SK-MEL-5 (cell line): ENCODE measurements around the gene ZNF629. TPM values are rescaled to one million over a fixed set of nuclear protein-coding genes. Genes with fewer than 3 reads are reported as not detected.
"Not testable (repeated sequence)": the region's sequence is repeated elsewhere in the genome, so short reads cannot be mapped to it uniquely, and the experiment has no call there.

Experiments
- DNase-seq: peaks from one replicate; pipeline ENCODE4 v3.0.0-alpha.2; 2016; ENCODE audit warnings: low read depth, low spot score
- in situ Hi-C: cut with HindIII; loops from 2 replicates; pipeline ENCODE4 v1.10.0; 2016; ENCODE audit warnings: low sequenced_read_pairs, high pct_unique_total_duplicates, low pct_unique_long_range_greater_than_20kb
- polyA plus RNA-seq, 2 experiments: library from polyadenylated mRNA; depleted of rRNA; stranded (reverse); fragments of >200 nt; gene quantifications; 2 replicates each; pipeline ENCODE4 v1.2.3, GENCODE V29; 2015
- total RNA-seq: library from RNA; depleted of rRNA; stranded (reverse); fragments of >200 nt; shearing (Covaris generic); gene quantifications from 2 replicates; pipeline ENCODE4 v1.2.3, GENCODE V29; 2014; rRNA removed

ZNF629 gene
- total RNA-seq: 6.6 and 6.8 TPM in 2 replicates
- polyA plus RNA-seq (2015; cell fraction: cytosol; rRNA removed): 4.0 and 5.8 TPM in 2 replicates
- polyA plus RNA-seq (2015; cell fraction: nucleus; rRNA removed): 3.0 and 4.6 TPM in 2 replicates

DNA sequence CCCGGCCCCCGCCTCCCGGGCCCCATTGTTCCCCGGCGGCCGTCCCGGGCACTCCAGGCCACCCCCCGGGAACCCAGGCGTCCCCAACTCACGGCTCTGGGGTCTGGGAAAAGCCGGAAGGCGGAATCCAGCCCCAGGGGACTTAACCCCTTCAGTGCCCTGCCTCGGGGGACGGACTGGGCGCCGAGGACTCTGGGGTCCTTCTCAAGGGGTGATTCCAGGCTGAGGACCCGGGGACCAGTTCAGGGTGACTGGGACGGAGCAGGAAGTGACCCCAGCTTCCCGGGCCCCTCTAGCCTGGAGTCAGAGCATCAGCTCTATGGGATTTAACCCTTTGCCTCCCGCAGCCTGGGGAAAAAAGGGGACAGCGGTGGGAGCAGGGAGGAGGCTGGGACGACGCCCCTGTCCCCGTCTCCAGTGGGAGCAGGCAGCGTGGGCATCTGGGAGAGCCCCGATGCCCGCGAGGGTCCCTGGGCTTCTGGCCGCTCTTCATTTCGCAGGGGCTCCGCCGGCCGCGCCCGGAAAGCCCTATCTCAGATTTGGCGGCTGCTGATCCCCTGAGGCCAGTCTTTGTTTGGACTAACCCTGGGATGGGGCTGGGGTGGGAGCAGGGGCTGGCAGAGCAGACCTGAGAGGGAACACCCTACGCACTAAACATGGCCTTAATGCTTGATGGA, at the start of gene ZNF629:
Gene ZNF629, minus strand, starts transcription at position 270 of the 677 bp plus-strand sequence. CDS start 2,723 bp downstream, outside the sequence.
- in situ Hi-C loops: no loop called here
- peak; percentile 50 for DNase-seq

DNA sequence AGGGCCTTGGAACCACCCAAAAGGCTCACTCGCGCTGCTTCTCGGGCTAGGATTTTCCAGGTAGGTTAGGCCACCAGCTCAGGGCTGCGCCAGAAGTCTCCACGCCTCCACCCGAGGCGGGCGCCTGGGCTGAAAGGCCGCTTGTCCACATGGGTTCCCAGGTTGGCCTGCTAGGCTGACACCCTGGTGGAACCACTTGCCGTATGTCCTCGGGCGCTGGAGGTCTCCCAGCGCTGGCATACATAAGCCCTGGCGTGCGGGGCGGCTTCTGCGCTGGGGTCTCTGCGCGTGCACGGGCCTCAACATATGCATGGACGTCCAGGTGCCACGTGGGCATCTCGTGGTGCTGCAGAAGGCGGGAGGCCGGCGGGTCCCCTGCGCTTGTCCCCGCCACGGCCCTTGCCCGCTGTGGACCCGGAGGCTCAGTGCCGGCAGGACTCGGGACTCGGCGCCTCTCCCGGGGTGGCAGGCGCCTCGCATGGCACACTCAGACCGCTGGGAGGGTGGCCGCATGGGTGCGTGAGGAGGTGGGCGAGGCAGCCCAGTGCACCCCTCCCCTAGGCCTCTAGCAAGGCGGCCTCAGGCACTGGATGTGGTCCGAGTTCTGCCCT, 47.2 kb upstream of the ZNF629 start:
- in situ Hi-C loops: no loop called here
- no peak for DNase-seq

DNA sequence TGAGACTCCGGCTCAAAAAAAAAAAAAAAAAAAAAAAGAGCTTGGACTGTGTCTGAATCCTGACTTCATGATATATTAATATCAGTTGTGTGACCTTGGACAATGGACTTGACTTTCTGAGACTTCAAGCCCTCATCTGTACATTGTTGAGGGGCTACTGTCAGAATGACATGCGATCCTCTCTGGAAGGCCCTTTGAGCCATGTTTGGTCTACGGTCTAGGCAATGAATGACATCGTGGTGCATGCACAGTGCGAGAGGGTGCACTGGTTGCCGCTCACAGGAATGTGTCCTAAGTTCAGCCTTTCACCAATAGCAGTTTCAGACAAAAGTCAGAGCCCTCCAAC, 43.0 kb upstream of the ZNF629 start:
- no peak for DNase-seq
- in situ Hi-C loops: no loop called here

DNA sequence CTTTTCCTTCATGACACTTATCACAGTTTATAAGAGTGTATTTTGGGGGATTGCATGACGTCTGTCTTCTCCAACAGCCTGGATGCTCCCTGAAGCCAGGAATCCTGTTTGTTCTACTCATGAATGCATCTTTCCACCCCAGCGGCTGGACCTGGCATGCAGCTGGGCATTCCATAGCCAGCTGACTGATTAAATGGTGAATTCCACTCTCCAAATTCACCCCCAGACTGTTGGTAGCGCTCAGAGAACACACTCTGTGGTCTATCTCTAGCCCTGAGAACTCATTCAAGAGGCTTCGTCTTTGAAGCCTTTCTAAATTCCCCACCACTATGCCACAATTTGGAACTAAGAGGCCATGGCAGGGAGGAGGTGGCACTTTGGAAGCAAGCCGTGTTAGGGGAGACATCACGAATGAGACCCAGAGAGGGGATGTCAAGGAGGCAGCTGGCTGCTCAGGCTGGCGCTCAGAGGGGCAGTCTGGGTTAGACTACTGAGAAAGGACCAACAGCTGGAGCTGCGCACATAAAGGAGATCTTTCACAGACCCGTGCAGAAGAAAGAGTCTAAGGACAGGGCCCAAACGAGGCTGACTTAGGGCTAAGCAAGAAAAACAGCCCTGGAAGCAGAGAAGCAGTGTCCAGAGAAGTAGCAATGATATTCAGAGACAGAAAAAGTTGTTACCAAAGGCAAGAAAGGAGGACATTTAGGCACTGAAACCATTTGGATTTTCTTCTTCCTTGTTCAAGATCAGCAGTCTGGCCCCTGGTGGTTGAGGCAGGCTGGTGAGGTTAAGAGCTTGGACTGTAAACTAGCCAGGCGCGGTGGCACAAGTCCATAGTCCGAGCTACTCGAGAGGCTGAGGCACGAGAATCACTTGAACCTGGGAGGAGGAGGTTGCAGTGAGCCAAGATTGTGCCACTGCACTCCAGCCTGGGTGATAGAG, 42.4 kb upstream of the ZNF629 start:
- DNase-seq: no peak
- in situ Hi-C loops: no loop called here

DNA sequence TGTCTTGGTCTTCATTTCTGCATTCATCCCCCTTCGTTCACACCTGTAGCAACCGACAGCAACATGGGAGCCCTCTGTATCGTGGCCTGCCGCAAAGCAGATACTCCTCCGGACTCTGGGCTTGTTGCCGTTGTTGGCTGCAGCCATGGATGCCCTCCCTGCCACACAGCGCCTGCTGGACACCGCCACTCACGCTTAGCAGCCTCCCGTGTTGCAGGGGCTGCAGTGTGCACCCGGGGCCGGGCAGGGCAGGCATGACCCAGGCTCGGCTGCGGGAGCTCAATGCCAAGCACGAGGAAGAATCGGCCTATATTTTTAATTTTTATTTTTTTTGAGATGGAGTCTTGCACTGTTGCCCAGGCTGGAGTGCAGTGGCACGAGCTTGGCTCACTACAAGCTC, 34.9 kb upstream of the ZNF629 start:
- DNase-seq: no peak
- in situ Hi-C loops: no loop called here

DNA sequence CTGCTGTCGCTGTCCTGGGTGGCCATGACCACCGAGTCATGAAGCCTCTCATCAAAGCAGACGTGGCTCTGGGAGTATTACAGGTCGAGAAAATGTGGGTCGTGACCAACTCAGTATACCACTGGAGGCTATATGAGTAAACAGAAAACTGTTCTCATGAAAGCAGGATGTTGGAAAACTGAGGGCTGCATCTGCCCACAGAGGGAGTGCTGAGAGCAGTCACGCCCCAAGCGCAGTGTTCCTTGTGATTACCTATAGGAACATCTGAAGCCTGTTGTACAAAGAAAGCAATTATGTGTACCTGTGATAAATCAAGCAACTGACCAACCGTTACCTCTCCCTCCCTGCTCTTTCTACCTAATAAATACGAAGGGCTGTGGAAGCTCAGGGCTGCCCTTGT, 34.4 kb upstream of the ZNF629 start:
- DNase-seq, in situ Hi-C loops: not testable (repeated sequence)

DNA sequence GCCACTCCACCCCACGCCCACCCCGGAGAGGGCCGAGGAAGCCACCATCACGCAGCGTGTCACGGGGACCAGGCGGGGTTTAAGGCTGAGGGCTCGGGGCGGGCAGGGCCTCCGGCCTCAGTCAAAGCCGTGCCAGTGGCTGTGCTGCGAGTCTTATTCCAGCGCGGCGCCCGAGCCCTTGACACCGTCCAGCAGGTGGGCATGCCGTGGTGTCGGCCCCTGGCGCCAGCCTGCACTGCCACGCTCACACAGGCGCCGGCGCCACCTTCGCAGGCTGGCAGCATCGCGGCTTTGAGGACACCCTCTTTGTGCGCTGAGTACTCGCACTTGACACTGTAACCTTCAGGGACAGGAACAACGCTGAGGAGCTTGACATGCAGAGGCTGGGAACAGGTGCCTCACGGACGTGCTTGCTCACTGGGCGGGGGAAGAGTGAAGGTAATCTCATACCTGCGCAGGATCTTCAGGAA, 34.0 kb upstream of the ZNF629 start:
- DNase-seq: no peak

DNA sequence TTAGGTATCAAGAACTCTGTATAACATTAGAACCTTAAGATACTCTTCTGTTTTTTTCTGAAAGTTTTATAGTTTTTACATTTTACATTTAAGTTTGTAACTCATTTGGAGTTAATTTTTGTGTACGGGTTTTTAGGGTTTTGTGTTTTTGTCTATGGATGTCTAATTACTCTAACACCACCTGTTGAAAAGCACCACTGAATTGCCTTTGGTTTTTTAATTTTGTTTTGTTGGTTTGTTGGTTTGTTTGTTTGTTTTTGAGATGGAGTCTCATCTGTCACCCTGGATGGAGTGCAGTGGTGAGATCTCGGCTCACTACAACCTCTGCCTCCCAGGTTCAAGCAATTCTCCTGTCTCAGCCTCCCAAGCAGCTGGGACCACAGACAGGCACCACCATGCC, 29.8 kb upstream of the ZNF629 start:
- in situ Hi-C loops: no loop called here
- no peak for DNase-seq

More for the DNA sequence above, 34.0 kb upstream of the ZNF629 start:
- in situ Hi-C loops: no loop called here

DNA sequence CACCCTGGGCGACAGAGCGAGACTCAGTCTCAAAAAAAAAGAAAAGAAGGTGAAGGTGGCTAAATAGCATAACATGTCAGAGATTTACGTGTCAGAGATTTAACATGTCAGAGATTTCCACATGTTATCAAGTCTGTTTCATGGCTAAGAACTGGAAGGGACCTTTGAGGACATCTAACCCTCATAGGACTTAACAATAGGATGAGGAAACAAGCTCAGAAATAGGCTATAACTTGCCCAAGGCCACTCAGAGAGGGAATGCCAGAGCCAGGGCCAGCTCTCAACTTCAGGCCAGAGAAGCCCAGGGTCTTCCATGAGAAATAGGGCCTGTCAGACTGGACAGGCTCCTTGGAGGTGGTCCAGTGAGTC, 26.8 kb upstream of the ZNF629 start:
- in situ Hi-C loops: no loop called here
- no peak for DNase-seq

DNA sequence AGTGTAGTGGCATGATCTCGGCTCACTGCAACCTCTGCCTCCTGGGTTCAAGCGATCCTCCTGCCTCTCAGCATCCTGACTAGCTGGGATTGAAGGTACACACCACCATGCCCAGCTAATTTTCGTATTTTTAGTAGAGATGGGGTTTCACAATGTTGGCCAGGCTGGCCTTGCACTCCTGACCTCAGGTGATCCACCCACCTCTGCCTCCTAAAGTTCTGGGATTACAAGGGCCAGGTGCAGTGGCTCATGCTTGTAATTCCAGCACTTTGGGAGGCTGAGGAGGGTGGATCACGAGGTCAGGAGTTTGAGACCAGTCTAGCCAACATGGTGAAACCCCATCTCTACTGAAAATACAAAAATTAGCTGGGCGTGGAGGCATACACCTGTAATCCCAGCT, 22.7 kb upstream of the ZNF629 start:
- in situ Hi-C loops, DNase-seq: not testable (repeated sequence)

DNA sequence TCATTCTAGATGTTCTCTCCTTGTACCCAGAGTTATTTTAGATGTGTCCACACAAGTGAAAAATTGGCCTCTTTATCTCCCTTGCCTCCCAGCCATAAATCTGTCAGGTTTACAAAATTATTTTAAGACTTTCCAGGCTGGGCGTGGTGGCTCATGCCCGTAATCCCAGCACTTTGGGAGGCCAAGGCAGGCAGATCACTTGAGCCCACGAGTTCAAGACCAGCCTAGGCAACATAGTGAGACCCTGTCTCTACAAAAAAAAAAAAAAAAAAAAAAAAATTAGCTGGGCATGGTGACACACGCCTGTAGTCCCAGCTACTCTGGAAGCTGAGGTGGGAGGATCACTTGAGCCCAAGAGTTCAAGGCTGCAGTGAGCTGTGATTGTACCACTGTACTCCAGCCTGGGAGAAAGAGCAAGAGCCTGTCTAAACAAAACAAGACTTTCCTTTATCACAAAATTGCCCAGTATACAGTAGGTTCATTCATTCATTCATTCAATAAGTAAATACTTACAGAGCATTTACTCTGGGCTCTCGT, 22.0 kb upstream of the ZNF629 start:
- DNase-seq, in situ Hi-C loops: not testable (repeated sequence)

DNA sequence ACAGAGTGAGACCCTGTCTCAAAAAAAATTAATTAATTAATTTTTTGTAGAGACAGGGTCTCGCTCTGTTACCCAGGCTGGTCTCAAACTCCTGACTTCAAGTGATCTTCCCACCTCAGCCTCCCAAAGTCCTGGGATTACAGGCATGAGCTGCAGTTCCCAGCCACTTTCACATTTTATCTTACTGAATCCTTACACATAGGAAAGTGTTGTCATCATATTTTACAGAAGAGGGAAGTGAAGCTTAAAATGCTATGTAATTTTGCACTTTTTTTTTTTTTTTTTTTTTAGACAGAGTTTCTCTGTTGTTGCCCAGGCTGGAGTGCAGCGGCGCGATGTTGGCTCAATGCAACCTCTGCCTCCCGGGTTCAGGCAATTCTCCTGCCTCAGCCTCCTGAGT, 21.1 kb upstream of the ZNF629 start:
- in situ Hi-C loops: no loop called here
- no peak for DNase-seq

DNA sequence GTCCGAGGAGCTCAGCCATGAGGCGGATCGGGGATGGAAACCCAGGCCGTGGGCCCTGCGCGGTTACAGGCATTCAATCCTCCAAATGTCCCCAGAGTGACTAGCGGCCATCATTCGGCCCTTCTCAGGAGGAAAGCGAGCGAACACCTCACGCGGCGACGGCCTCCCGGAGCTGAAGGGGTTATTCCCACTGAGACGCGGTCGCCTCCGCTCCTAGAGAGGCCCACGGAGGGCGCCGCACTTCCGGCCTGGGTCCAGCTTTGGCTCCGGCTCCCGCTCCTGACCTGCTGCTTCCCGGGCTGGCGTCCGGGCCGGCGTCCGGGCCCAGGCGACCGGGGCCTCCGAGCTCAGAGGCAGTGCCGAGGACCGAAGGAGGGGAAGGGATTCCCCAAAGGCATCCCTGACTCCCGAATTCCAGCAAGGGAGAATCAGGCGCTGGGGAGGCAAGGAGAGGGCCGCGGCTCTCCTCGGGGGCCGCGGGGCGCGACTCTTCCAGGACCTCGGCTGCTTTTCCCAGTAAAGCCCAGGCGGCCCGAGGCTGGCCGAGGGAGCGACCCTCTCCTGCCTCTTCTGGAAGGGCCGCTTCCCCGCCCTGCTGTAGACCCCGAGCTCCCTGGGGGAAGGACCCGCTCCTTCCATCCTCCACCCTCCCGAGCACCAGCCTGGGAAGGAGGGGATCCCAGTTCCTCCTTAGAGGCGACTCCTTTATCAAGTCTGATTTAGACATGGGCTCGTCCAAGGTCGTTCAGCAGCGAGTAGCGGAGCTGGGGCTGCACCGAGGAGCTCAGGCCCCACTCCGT, 18.6 kb upstream of the ZNF629 start:
- in situ Hi-C loops: no loop called here

DNA sequence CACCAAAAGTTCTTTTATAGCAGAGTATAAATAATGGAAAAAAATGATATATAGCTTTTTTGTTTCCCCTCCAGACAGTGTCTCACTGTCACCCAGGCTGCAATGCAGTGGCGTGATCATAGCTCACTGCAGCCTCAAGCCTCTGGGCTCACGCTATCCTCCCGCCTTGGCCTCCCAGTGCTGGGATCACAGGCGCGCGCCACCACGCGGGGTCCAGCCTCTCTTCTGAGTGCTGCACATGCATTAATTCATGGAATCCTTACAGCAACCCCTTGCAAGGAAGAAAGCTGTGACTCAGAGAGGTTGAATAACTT, 18.0 kb upstream of the ZNF629 start:
- in situ Hi-C loops: no loop called here
- DNase-seq: no peak

More for the DNA sequence above, 18.6 kb upstream of the ZNF629 start:
- peak; percentile 51 for DNase-seq

DNA sequence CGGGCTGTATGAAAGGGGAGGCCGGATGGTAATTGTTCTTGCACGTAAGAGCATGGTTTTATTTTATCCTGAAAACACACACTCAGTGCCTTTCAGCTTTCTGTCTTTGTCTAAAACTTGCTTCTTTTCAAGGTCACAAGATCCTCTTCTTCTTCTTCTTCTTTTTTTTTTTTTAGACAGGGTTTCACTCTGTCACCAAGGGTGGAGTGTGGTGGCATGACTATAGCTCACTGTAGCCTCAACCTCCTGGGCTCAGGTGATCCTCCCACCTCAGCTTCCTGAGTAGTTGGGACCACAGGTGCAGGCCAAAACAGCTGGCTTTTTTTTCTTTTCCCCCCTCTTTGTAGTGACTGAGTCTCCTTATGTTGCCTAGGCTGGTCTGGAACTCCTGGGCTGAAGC, 15.9 kb upstream of the ZNF629 start:
- DNase-seq: no peak
- in situ Hi-C loops: no loop called here

DNA sequence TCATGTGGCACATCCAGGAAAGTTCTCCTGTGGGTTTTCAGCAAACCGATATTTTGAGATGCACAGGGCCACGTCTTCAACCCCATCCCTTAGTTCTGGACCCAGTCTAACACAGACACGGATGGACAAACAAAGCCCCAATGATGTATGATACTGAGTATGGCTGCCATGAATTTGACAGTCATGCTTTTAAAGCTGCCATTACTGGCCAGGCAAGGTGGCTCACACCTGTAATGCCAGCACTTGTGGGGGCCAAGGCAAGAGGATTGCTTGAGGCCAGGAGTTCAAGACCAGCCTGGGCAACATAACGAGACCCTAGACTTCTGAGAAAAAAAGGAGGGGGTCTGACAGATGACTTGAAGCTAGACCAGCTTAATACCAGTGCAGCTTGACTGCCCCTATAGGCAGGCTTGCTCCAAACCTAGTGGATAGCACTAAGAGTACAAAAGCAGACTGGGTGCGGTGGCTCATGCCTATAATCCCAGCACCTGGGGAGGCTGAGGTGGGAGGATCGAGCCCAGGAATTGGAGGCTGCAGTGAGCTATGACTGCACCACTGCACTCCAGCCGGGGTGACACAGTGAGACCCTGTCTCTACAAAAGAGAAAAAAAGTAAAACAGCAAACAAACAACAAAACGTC, 10.8 kb upstream of the ZNF629 start:
- DNase-seq: no peak
- in situ Hi-C loops: no loop called here

DNA sequence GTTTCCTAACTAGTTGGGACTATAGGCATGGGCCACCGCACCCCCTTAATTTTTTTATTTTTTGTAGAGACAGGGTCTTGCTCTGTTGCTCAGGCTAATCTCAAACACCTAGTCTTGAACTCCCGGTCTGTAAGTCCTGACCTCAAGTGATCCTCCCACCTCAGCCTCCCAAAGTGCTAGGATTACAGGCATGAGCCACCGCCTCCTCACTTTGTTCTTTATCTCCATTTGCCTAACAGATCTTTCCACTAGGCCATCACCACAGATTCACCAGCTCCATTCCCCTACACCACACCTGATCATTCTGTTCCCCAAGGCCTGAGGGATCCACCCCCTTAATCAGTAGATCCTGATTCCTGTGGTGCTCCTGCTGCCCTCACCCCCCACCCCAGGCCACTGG, 7.6 kb upstream of the ZNF629 start:
- in situ Hi-C loops: no loop called here

More for the DNA sequence above, 7.6 kb upstream of the ZNF629 start:
- DNase-seq: no peak
